GM12801 (cell line): ENCODE measurements around the gene CNOT1.

ENCODE experiments used
- TF ChIP-seq, protein P1 (sequence below): IDR thresholded peaks from one replicate; pipeline ENCODE4 v1.5.1; 2011; ENCODE audit warnings: control low read depth; ENCODE audit not compliant: insufficient read length; ENCODE audit errors: extremely low read depth

Gene CNOT1

DNA sequence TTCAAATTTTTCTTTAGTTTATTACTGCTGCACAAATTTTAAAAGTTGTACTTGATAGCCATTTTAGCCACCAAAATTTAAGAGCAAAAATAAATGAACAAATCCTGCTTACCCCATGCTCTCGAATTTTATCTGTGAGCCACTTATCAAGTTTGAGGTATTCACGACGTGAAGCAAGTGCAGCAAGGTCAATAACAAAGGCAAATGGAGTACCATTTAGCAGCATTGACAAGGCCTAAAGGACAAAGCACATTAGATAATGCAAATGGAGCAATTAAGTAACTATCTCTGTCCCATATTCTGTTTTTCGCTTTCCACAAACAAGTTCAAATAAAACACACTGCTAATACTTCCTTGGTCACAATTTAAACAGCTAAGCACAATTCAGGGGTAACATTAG is 54.7 kb downstream of the CNOT1 start:
- TF ChIP-seq, protein P1, sequence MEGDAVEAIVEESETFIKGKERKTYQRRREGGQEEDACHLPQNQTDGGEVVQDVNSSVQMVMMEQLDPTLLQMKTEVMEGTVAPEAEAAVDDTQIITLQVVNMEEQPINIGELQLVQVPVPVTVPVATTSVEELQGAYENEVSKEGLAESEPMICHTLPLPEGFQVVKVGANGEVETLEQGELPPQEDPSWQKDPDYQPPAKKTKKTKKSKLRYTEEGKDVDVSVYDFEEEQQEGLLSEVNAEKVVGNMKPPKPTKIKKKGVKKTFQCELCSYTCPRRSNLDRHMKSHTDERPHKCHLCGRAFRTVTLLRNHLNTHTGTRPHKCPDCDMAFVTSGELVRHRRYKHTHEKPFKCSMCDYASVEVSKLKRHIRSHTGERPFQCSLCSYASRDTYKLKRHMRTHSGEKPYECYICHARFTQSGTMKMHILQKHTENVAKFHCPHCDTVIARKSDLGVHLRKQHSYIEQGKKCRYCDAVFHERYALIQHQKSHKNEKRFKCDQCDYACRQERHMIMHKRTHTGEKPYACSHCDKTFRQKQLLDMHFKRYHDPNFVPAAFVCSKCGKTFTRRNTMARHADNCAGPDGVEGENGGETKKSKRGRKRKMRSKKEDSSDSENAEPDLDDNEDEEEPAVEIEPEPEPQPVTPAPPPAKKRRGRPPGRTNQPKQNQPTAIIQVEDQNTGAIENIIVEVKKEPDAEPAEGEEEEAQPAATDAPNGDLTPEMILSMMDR, result no peak

GRCh38 chr16:58563775-58564174 is 65.9 kb downstream of the CNOT1 start:
- TF ChIP-seq, protein P1, result no peak

DNA sequence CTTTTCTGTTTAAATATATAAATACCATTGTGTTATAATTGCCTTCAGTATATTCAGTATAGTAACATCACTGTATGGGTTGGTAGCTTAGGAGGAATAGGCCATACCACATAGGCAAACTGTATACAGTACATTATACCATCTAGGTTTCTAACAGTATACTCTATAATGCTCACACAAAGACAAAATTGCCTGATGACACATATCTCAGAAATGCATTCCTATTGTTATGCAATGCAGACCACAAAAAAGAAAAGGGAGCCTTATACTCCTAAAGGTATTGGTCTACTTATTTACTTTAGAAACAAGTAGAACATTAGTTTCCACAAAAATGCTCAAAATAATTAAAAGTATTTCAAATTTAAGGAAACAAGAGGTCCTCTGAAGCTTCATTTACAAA is 66.4 kb downstream of the CNOT1 start:
- TF ChIP-seq, protein P1, result no peak

DNA sequence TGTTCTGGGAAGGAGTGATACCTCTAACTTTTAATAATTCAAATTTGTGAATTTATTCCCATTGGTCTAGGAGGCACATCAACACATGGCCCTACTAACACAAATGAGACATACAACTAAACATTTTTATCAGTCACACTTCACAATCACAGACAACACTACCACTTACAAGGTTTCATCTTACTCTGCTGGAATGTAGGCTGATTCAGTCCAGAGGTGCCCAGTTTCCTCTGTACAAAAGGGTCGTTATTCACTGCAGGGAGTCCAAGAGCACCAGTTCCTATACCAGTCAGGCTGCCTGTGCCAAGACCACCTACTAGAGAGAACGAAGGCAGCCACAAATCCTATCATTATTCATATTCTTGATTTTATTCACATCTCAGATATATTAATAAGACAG is 72.9 kb downstream of the CNOT1 start:
- TF ChIP-seq, protein P1, result no peak

DNA sequence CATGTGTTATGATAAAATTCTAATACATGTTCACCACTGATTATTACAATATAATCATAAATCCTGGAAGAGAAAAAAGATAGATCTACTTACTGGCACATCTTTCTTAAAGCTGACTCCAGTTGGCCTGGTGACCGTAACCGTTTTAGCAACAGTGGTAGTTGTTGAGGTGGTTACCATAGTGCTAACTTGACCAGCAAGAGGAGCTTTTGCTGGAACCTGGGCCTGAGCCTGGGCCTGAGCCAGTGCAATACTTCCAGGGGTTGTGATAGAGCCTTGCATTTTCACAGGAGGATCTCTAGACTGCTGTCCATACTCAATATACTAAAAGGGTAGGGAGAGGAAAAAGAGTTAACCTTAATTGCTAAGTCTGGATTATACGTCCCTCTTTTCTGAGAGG is 78.1 kb downstream of the CNOT1 start:
- TF ChIP-seq, protein P1, result no peak

DNA sequence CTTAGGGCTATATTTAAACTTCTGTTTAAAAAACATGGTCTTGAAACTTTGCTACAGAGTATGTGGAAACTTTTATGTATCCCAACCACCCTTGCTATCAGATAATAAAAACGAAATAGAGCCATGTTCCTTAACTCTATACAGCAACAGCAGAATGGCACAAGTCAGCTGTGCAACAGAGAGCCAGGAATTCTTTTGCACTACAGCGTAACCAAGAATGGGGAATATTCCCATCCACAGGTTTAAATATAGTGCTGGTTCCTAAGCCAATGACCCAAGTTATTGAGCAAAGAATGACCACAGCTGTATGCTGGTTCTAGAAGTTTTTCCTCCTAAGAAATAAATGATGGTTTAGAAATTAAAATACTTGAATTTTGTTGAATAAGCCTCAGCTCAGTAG is 81.2 kb downstream of the CNOT1 start:
- TF ChIP-seq, protein P1, result no peak

- TF ChIP-seq, protein P1, result no peak
Measured at GRCh38 chr16:58543685-58544084, 85.9 kb downstream of the CNOT1 start.

DNA sequence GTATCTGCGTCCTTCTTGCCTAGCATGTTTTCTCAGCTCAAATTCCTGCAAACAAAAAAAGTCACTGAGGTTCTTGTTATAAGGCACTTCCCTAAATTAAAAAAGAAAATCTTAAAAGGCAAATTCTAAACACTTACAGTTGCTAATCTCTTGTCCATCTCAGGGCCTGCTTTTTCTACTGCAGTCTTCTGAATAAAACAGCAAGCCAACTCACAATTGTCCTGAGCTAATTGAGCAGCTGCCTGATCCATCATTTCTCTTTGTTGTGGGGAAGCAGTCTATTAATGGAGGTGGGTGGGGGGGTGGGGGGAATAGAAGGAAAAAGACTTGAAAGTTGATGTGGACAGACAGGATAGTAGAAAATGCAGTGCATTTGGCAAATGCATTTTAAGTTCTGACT is 87.3 kb downstream of the CNOT1 start:
- TF ChIP-seq, protein P1, result no peak
